Mucosa of rectum (tissue), 2 donors: ENCODE measurements around the gene HSPA1A.

Experiments
- H3K27ac ChIP-seq, 2 donors: one replicate each; pipeline ENCODE4 v1.7.0; 2013; ENCODE audit warnings: inconsistent platforms in 2 of 2, low read depth in 2 of 2, low read length in 2 of 2
- H3K27me3 ChIP-seq, 2 donors: one replicate each; pipeline ENCODE4 v1.7.0; 2013; ENCODE audit warnings: low read length in 2 of 2; ENCODE audit not compliant: control insufficient read depth in 2 of 2, insufficient read depth in 2 of 2
- H3K36me3 ChIP-seq, 2 donors: one replicate each; pipeline ENCODE4 v1.7.0; 2013; ENCODE audit warnings: low read length in 2 of 2; ENCODE audit not compliant: control insufficient read depth in 2 of 2, insufficient read depth in 2 of 2
- H3K4me1 ChIP-seq, 2 donors: one replicate each; pipeline ENCODE4 v1.7.0; 2013; ENCODE audit warnings: low read length in 2 of 2, mild to moderate bottlenecking in 1 of 2; ENCODE audit not compliant: control insufficient read depth in 2 of 2, insufficient read depth in 2 of 2
- H3K4me3 ChIP-seq, 2 donors: one replicate each; pipeline ENCODE4 v1.7.0; 2013; ENCODE audit warnings: low read length in 2 of 2
- H3K9ac ChIP-seq, 2 donors: one replicate each; pipeline ENCODE4 v1.7.0; 2013; ENCODE audit warnings: low read length in 2 of 2, low read depth in 1 of 2, mild to moderate bottlenecking in 1 of 2
- H3K9me3 ChIP-seq, 2 donors: one replicate each; pipeline ENCODE4 v1.7.0; 2013; ENCODE audit warnings: low read length in 2 of 2; ENCODE audit not compliant: control insufficient read depth in 2 of 2
- donor health status: healthy.
- donor health status: Normal muscosa, but diverticular disease.

Gene HSPA1A

GRCh38 chr6:31815025-31815838, at the start of gene HSPA1A, which contains the start of gene HSPA1L:
HSPA1A (plus strand) TSS chr6:31815543; CDS start chr6:31815757, 214 bp downstream.
HSPA1L (minus strand) TSS chr6:31815283; CDS start chr6:31811972, 3,311 bp downstream.
- H3K4me1 ChIP-seq: peaks cover 19 to 29% of the 10 kb centered on the region in 2 donors
- H3K27ac ChIP-seq: peak within 1 kb of the TSS; percentile 97 to 99
- H3K9me3 ChIP-seq: no peaks in the 10 kb centered on the region
- H3K36me3 ChIP-seq: peaks cover 0 to 2% of the 10 kb centered on the region in 2 donors
- H3K4me3 ChIP-seq: peak within 1 kb of the TSS; percentile 76 to 84
- H3K27me3 ChIP-seq: no peaks in the 10 kb centered on the region
- H3K9ac ChIP-seq: peak within 1 kb of the TSS; percentile 80 to 83

- H3K36me3 ChIP-seq: no peaks in the 10 kb centered on the region
- H3K4me3 ChIP-seq: no peak overlapping the region
- H3K27ac ChIP-seq: no peak overlapping the region
- no peaks in the 10 kb centered on the region for H3K27me3 ChIP-seq
- H3K9ac ChIP-seq: no peak overlapping the region
- no peaks in the 10 kb centered on the region for H3K9me3 ChIP-seq
- H3K4me1 ChIP-seq: peaks cover 0 to 4% of the 10 kb centered on the region in 2 donors
Observed at GRCh38 chr6:31765559-31765909, 49.8 kb upstream of the HSPA1A start.

- H3K9ac ChIP-seq: no peak overlapping the region
Observed at GRCh38 chr6:31765910-31766794, 49.2 kb upstream of the HSPA1A start.

GRCh38 chr6:31767096-31767645, 48.2 kb upstream of the HSPA1A start:
- Histone ChIP-seq H3K9me3 (no peaks in the 10 kb centered on the region), H3K9ac (no peak overlapping the region), H3K4me1 (peaks cover 0 to 4% of the 10 kb centered on the region in 2 donors), H3K4me3 (no peak overlapping the region), H3K27ac (no peak overlapping the region), H3K36me3 (no peaks in the 10 kb centered on the region), H3K27me3 (no peaks in the 10 kb centered on the region)

More at GRCh38 chr6:31765910-31766794, 49.2 kb upstream of the HSPA1A start:
- H3K4me3 ChIP-seq: peak overlapping the region; percentile 29
- H3K9me3 ChIP-seq: no peaks in the 10 kb centered on the region
- no peak overlapping the region for H3K27ac ChIP-seq
- H3K36me3 ChIP-seq: no peaks in the 10 kb centered on the region
- no peaks in the 10 kb centered on the region for H3K27me3 ChIP-seq
- peaks cover 0 to 4% of the 10 kb centered on the region in 2 donors for H3K4me1 ChIP-seq

- no peaks in the 10 kb centered on the region for H3K36me3 ChIP-seq
- no peaks in the 10 kb centered on the region for H3K9me3 ChIP-seq
- no peak overlapping the region for H3K27ac ChIP-seq
- H3K4me1 ChIP-seq: peaks cover 0 to 9% of the 10 kb centered on the region in 2 donors
- no peak overlapping the region for H3K9ac ChIP-seq
- H3K4me3 ChIP-seq: no peak overlapping the region
- H3K27me3 ChIP-seq: no peaks in the 10 kb centered on the region
Observed at GRCh38 chr6:31768363-31769257, 46.7 kb upstream of the HSPA1A start.

- no peaks in the 10 kb centered on the region for H3K36me3 ChIP-seq
- H3K27me3 ChIP-seq: no peaks in the 10 kb centered on the region
- H3K4me1 ChIP-seq: peaks cover 0 to 10% of the 10 kb centered on the region in 2 donors
- peak overlapping the region in 1 of 2 donors; percentile 3 for H3K4me3 ChIP-seq
- peak overlapping the region in 1 of 2 donors; percentile 46 for H3K9ac ChIP-seq
- H3K27ac ChIP-seq: peak overlapping the region; percentile 65 to 72
- no peaks in the 10 kb centered on the region for H3K9me3 ChIP-seq
Observed at GRCh38 chr6:31769684-31770371, 45.5 kb upstream of the HSPA1A start.

GRCh38 chr6:31770860-31771259, 44.5 kb upstream of the HSPA1A start:
- no peak overlapping the region for H3K9ac ChIP-seq
- no peaks in the 10 kb centered on the region for H3K27me3 ChIP-seq
- H3K4me1 ChIP-seq: peaks cover 9 to 19% of the 10 kb centered on the region in 2 donors
- H3K4me3 ChIP-seq: no peak overlapping the region
- no peaks in the 10 kb centered on the region for H3K36me3 ChIP-seq
- H3K9me3 ChIP-seq: no peaks in the 10 kb centered on the region
- H3K27ac ChIP-seq: peak overlapping the region; percentile 60 to 70

- H3K27me3 ChIP-seq: no peaks in the 10 kb centered on the region
- no peaks in the 10 kb centered on the region for H3K9me3 ChIP-seq
- no peak overlapping the region for H3K4me3 ChIP-seq
- no peak overlapping the region for H3K9ac ChIP-seq
- peaks cover 21 to 30% of the 10 kb centered on the region in 2 donors for H3K4me1 ChIP-seq
- no peak overlapping the region for H3K27ac ChIP-seq
- H3K36me3 ChIP-seq: no peaks in the 10 kb centered on the region
Observed at GRCh38 chr6:31771992-31772358, 43.4 kb upstream of the HSPA1A start.

GRCh38 chr6:31775184-31775583, 40.2 kb upstream of the HSPA1A start:
- H3K9ac ChIP-seq: peak overlapping the region in 1 of 2 donors; percentile 66
- no peaks in the 10 kb centered on the region for H3K9me3 ChIP-seq
- H3K4me3 ChIP-seq: no peak overlapping the region
- H3K36me3 ChIP-seq: peaks cover 5 to 6% of the 10 kb centered on the region in 2 donors
- H3K27me3 ChIP-seq: no peaks in the 10 kb centered on the region
- peak overlapping the region; percentile 74 to 85 for H3K27ac ChIP-seq
- peaks cover 27 to 32% of the 10 kb centered on the region in 2 donors for H3K4me1 ChIP-seq
